Progenitor cell of endocrine pancreas (in vitro differentiated cells): Measurements from ENCODE around the gene ATP13A5. TPM values are rescaled to one million over a fixed set of nuclear protein-coding genes. Genes with fewer than 3 reads are reported as not detected.

Source experiments
- DNase-seq: peaks from one replicate; pipeline ENCODE4 v3.0.0; 2021; ENCODE audit warnings: low spot score; ENCODE audit not compliant: unreplicated experiment
- H3K27ac Mint-ChIP-seq: 2 replicates; pipeline ENCODE4 v1.8.0; 2021; ENCODE audit warnings: mild to moderate bottlenecking, moderate library complexity, mixed read lengths
- H3K27me3 Mint-ChIP-seq: 2 replicates; pipeline ENCODE4 v1.8.0; 2021; ENCODE audit warnings: mixed read lengths
- H3K36me3 Mint-ChIP-seq: 2 replicates; pipeline ENCODE4 v1.8.0; 2022; ENCODE audit warnings: mixed read lengths; ENCODE audit not compliant: insufficient read depth
- H3K4me1 Mint-ChIP-seq: 2 replicates; pipeline ENCODE4 v1.8.0; 2021; ENCODE audit warnings: low read depth, mixed read lengths
- H3K4me3 Mint-ChIP-seq: 2 replicates; pipeline ENCODE4 v1.8.0; 2021; ENCODE audit warnings: low read depth, mild to moderate bottlenecking, moderate library complexity, mixed read lengths
- H3K9me3 Mint-ChIP-seq: 2 replicates; pipeline ENCODE4 v1.8.0; 2021; ENCODE audit warnings: low read depth, mixed read lengths
- CTCF ChIP-seq: fragments of 200-600 bp; sonication (generic); IDR thresholded peaks from one replicate; pipeline ENCODE4 v1.5.0; 2021; ENCODE audit warnings: antibody characterized with exemption, mild to moderate bottlenecking; ENCODE audit not compliant: unreplicated experiment
- total RNA-seq: library from RNA; stranded (reverse); gene quantifications from 2 replicates; pipeline ENCODE4 v1.2.1, GENCODE V29; 2021

Gene ATP13A5
- total RNA-seq, 1 donor from 2014 or later: 0.07 TPM

GRCh38 chr3:193388361-193388760, 9.8 kb upstream of the ATP13A5 start:
- no peak overlapping the region for H3K4me3 Mint-ChIP-seq
- H3K36me3 Mint-ChIP-seq: no peaks in the 10 kb centered on the region
- DNase-seq: no peak
- no peak for TF ChIP-seq CTCF
- no peaks in the 10 kb centered on the region for H3K27me3 Mint-ChIP-seq
- H3K4me1 Mint-ChIP-seq: peaks cover 10% of the 10 kb centered on the region
- H3K27ac Mint-ChIP-seq: no peak overlapping the region
- no peaks in the 10 kb centered on the region for H3K9me3 Mint-ChIP-seq

DNA sequence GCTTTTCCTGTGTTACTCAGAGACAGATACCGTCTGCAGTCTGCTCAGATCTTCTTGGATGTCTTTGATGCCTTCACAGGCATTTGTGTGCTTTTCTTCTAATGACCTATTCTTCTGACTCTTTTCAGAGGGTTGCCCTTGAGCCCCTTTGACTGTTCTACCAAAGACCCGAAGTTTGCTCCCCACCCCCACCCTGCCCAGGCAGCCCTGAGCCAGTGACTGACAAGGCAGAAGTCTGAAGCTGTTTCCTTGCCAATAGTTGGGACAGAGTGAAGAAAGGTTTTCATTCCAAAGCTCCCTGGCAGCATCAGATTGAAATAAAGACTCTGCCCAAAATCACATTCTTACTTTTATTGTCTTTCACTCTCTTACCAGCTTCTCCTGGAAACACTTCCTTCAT, 9.0 kb upstream of the ATP13A5 start:
- peaks cover 3% of the 10 kb centered on the region for H3K27me3 Mint-ChIP-seq
- H3K9me3 Mint-ChIP-seq: no peaks in the 10 kb centered on the region
- no peaks in the 10 kb centered on the region for H3K36me3 Mint-ChIP-seq
- DNase-seq: no peak
- H3K27ac Mint-ChIP-seq: no peak overlapping the region
- no peak overlapping the region for H3K4me3 Mint-ChIP-seq
- no peak for TF ChIP-seq CTCF
- H3K4me1 Mint-ChIP-seq: peaks cover 11% of the 10 kb centered on the region

GRCh38 chr3:193377591-193377990, 962 bp downstream of the ATP13A5 start:
- peaks cover 17% of the 10 kb centered on the region for H3K27me3 Mint-ChIP-seq
- no peak for TF ChIP-seq CTCF
- H3K9me3 Mint-ChIP-seq: no peaks in the 10 kb centered on the region
- no peaks in the 10 kb centered on the region for H3K36me3 Mint-ChIP-seq
- no peak overlapping the region for H3K27ac Mint-ChIP-seq
- no peak overlapping the region for H3K4me3 Mint-ChIP-seq
- H3K4me1 Mint-ChIP-seq: peaks cover 3% of the 10 kb centered on the region
- no peak for DNase-seq

- TF ChIP-seq CTCF: no peak
- Mint-ChIP-seq H3K9me3 (no peaks in the 10 kb centered on the region), H3K27me3 (peaks cover 7% of the 10 kb centered on the region), H3K36me3 (no peaks in the 10 kb centered on the region), H3K4me3 (no peak overlapping the region), H3K4me1 (peaks cover 3% of the 10 kb centered on the region), H3K27ac (no peak overlapping the region)
- DNase-seq: no peak
Measured at GRCh38 chr3:193375614-193376013, 2.9 kb downstream of the ATP13A5 start.

GRCh38 chr3:193372783-193373182, 5.8 kb downstream of the ATP13A5 start:
- H3K27me3 Mint-ChIP-seq: peaks cover 5% of the 10 kb centered on the region
- no peak for TF ChIP-seq CTCF
- peaks cover 3% of the 10 kb centered on the region for H3K4me1 Mint-ChIP-seq
- H3K36me3 Mint-ChIP-seq: no peaks in the 10 kb centered on the region
- DNase-seq: no peak
- no peak overlapping the region for H3K4me3 Mint-ChIP-seq
- H3K27ac Mint-ChIP-seq: no peak overlapping the region
- H3K9me3 Mint-ChIP-seq: no peaks in the 10 kb centered on the region

- no peak for DNase-seq
- TF ChIP-seq CTCF: no peak
- Mint-ChIP-seq H3K9me3 (no peaks in the 10 kb centered on the region), H3K36me3 (no peaks in the 10 kb centered on the region), H3K27ac (no peak overlapping the region), H3K4me3 (no peak overlapping the region), H3K27me3 (no peaks in the 10 kb centered on the region), H3K4me1 (peaks cover 2% of the 10 kb centered on the region)
Measured at GRCh38 chr3:193367868-193368267, 10.7 kb downstream of the ATP13A5 start.
